A549 (cell line): ENCODE measurements around the gene MPZL2. TPM values are rescaled to one million over a fixed set of nuclear protein-coding genes. Genes with fewer than 3 reads are reported as not detected.

Experiments used
- ATAC-seq, 2 experiments: fragments of 200-7000 bp in 1 of 2; fragments of >200 bp in 1 of 2; cut with Nextera tagmentation in 1 of 2; cut with Tn5 transposase in 1 of 2; 3 replicates each; pipeline versions ENCODE4 v1.8.0 to v1.9.1; 2018 to 2020; ENCODE audit warnings: mild to moderate bottlenecking in 1 of 2, moderate library complexity in 1 of 2
- CTCF ChIA-PET: fragments of 300-600 bp; sonication (Branson Sonifier 250); formaldehyde crosslinking; extraction: SDS; loops from one replicate; lab custom pipeline; 2021; ENCODE audit warnings: antibody characterized with exemption, inconsistent platforms; lab: Yijun Ruan, JAX
- POLR2A ChIA-PET: fragments of 350-600 bp; formaldehyde crosslinking; extraction: SDS; loops from one replicate; lab custom pipeline; 2021; ENCODE audit warnings: antibody characterized with exemption, inconsistent platforms; lab: Yijun Ruan, JAX
- DNase-seq, 2 experiments: peaks; one replicate each; pipeline versions ENCODE4 v3.0.0 to v3.0.0-alpha.2; 2011 to 2016; ENCODE audit warnings: low read depth in 1 of 2, low spot score in 1 of 2
- FAIRE-seq: peaks from 2 replicates; lab custom pipeline; 2011; peaks lifted over from hg19 to GRCh38; lab: Jason Lieb, UNC
- H3K27ac ChIP-seq, 2 experiments: fragments of >200 bp; sonication (Bioruptor Twin); formaldehyde crosslinking; 3 replicates each; pipeline ENCODE4 v1.5.1; 2016 to 2017
- H3K4me1 ChIP-seq: fragments of >200 bp; sonication (Bioruptor Twin); formaldehyde crosslinking; 3 replicates; pipeline ENCODE4 v1.6.1; 2016
- H3K4me2 ChIP-seq: fragments of >200 bp; sonication (Bioruptor Twin); formaldehyde crosslinking; 3 replicates; pipeline ENCODE4 v1.6.1; 2016
- H3K4me3 ChIP-seq: fragments of >200 bp; sonication (Bioruptor Twin); formaldehyde crosslinking; 3 replicates; pipeline ENCODE4 v1.5.1; 2016
- H3K9me3 ChIP-seq: fragments of >200 bp; sonication (Bioruptor Twin); formaldehyde crosslinking; 3 replicates; pipeline ENCODE4 v1.6.1; 2016
- ATOH8 ChIP-seq: fragments of 250-450 bp; sonication (Bioruptor Pico); IDR thresholded peaks from 2 replicates; pipeline ENCODE4 v1.5.0; 2020; ENCODE audit warnings: low read depth, mild to moderate bottlenecking, moderate library complexity
- BCL3 ChIP-seq: fragments of >200 bp; sonication (Bioruptor Twin); formaldehyde crosslinking; IDR thresholded peaks from 3 replicates; pipeline ENCODE4 v1.6.1; 2016
- CHD4 ChIP-seq: fragments of 200-600 bp; sonication (generic); IDR thresholded peaks from 2 replicates; pipeline ENCODE4 v1.6.1; 2016; ENCODE audit warnings: antibody characterized with exemption, mild to moderate bottlenecking, borderline replicate concordance
- CTCF ChIP-seq: fragments of >200 bp; sonication (Bioruptor Twin); formaldehyde crosslinking; IDR thresholded peaks from 3 replicates; pipeline ENCODE4 v1.5.1; 2016
- EHF ChIP-seq: fragments of 250-450 bp; sonication (Bioruptor Pico); IDR thresholded peaks from 2 replicates; pipeline ENCODE4 v1.5.0; 2020; ENCODE audit warnings: mild to moderate bottlenecking
- ELK1 ChIP-seq: fragments of 150-350 bp; IDR thresholded peaks from 2 replicates; pipeline ENCODE4 v1.6.1; 2014; ENCODE audit warnings: low read depth, mild to moderate bottlenecking, low read length
- FOSB ChIP-seq: fragments of 250-450 bp; sonication (Bioruptor Pico); IDR thresholded peaks from 2 replicates; pipeline ENCODE4 v1.5.0; 2020; ENCODE audit warnings: mild to moderate bottlenecking, moderate library complexity
- HES2 ChIP-seq: fragments of >200 bp; sonication (Bioruptor Twin); formaldehyde crosslinking; IDR thresholded peaks from 2 replicates; pipeline ENCODE4 v1.6.1; 2016
- HMGXB4 ChIP-seq: fragments of 250-450 bp; sonication (Bioruptor Pico); IDR thresholded peaks from 2 replicates; pipeline ENCODE4 v1.5.0; 2021; ENCODE audit warnings: mild to moderate bottlenecking, moderate library complexity, borderline replicate concordance
- HOXA7 ChIP-seq: fragments of 250-450 bp; sonication (Bioruptor Pico); IDR thresholded peaks from 2 replicates; pipeline ENCODE4 v1.5.0; 2020; ENCODE audit warnings: mild to moderate bottlenecking, moderate library complexity
- JUNB ChIP-seq: fragments of >200 bp; sonication (Bioruptor Twin); formaldehyde crosslinking; IDR thresholded peaks from 2 replicates; pipeline ENCODE4 v1.6.1; 2016
- MAFK ChIP-seq: fragments of 450-650 bp; IDR thresholded peaks from 2 replicates; pipeline ENCODE4 v1.6.1; 2014; ENCODE audit not compliant: partially characterized antibody
- POLR2AphosphoS2 ChIP-seq: conservative IDR thresholded peaks from 2 replicates; pipeline ENCODE4 v1.6.1; 2012; ENCODE audit warnings: low read length, improper control_type of control experiment, inconsistent platforms
- RARB ChIP-seq: fragments of 250-450 bp; sonication (Bioruptor Pico); IDR thresholded peaks from 2 replicates; pipeline ENCODE4 v1.8.0; 2021; ENCODE audit warnings: mild to moderate bottlenecking, moderate library complexity
- RCOR1 ChIP-seq: fragments of 150-350 bp; IDR thresholded peaks from 2 replicates; pipeline ENCODE4 v1.6.1; 2014; ENCODE audit warnings: antibody characterized with exemption, low read length, low read depth
- RNF2 ChIP-seq: fragments of 200-600 bp; sonication (generic); IDR thresholded peaks from 2 replicates; pipeline ENCODE4 v1.6.1; 2016; ENCODE audit warnings: low read depth, mild to moderate bottlenecking, antibody characterized with exemption, moderate library complexity, borderline replicate concordance
- ZC3H11A ChIP-seq: fragments of 450-650 bp; IDR thresholded peaks from 2 replicates; pipeline ENCODE4 v1.6.1; 2014; ENCODE audit warnings: antibody characterized with exemption, mild to moderate bottlenecking
- WGBS: methylation state at CpG from one replicate; pipeline ENCODE4 v1.1.6; 2017; ENCODE audit errors: missing lambda C conversion rate; 5-methylcytosine and 5-hydroxymethylcytosine counted together
- polyA plus RNA-seq, 4 experiments: library from polyadenylated mRNA; depleted of rRNA in 3 of 4; stranded (reverse); fragments of >200 nt; fragmentation: RNase III in 1 of 4; extraction: RNeasy Plus Mini Kit Qiagen cat#74134 plus additional on column Dnase treatment in 1 of 4; gene quantifications; 2 replicates in 3 of 4; 3 replicates in 1 of 4; pipeline ENCODE4 v1.2.3, GENCODE V29; 2011 to 2017

The MPZL2 gene
- polyA plus RNA-seq, 2 of the 4 experiments (the other 2 are of a cell fraction), result 0.14 TPM; not detected in 1

GRCh38 chr11:118226781-118227180 is 37.3 kb downstream of the MPZL2 start:
- POLR2A ChIA-PET, result no interaction called here

More at GRCh38 chr11:118226781-118227180, 37.3 kb downstream of the MPZL2 start:
- no peak for TF ChIP-seq HES2
- TF ChIP-seq CHD4, result no peak
- no peak for TF ChIP-seq CTCF
- no peak for TF ChIP-seq ELK1
- TF ChIP-seq MAFK, result no peak
- TF ChIP-seq ATOH8 (CRISPR knock-in tag), result no peak
- TF ChIP-seq RCOR1, result no peak
- no peak for TF ChIP-seq BCL3
- TF ChIP-seq POLR2AphosphoS2, result no peak
- TF ChIP-seq HMGXB4, result no peak
- no peak for TF ChIP-seq RARB
- no peak for TF ChIP-seq RNF2
- TF ChIP-seq JUNB, result no peak
- TF ChIP-seq EHF (CRISPR knock-in tag), result no peak
- no peak for TF ChIP-seq HOXA7 (CRISPR knock-in tag)
- no peak for TF ChIP-seq ZC3H11A
- no peak for TF ChIP-seq FOSB (CRISPR knock-in tag)
- 0% methylated on average over 2 of the region's 2 CpGs for WGBS
- no peak for ATAC-seq
- Histone ChIP-seq H3K27ac (no peak overlapping the region), H3K4me1 (no peaks in the 10 kb centered on the region), H3K9me3 (no peaks in the 10 kb centered on the region), H3K4me2 (no peak overlapping the region), H3K4me3 (no peak overlapping the region)
- no peak for FAIRE-seq
- CTCF ChIA-PET, result interaction anchor here (1.1 to 1.6 kb wide), 2 partner anchors 13 to 55 kb away, joined by 5 to 6 read pairs; no protein-coding TSS in a partner anchor
- no peak for DNase-seq
